A549 (cell line): ENCODE data around the gene ACBD6. TPM values are rescaled to one million over a fixed set of nuclear protein-coding genes. Genes with fewer than 3 reads are reported as not detected.

Experiments used
- ATAC-seq, 2 experiments: fragments of 200-7000 bp in 1 of 2; fragments of >200 bp in 1 of 2; cut with Nextera tagmentation in 1 of 2; cut with Tn5 transposase in 1 of 2; 3 replicates each; pipeline versions ENCODE4 v1.8.0 to v1.9.1; 2018 to 2020; ENCODE audit warnings: mild to moderate bottlenecking in 1 of 2, moderate library complexity in 1 of 2
- CTCF ChIA-PET: fragments of 300-600 bp; sonication (Branson Sonifier 250); formaldehyde crosslinking; extraction: SDS; loops from one replicate; lab custom pipeline; 2021; ENCODE audit warnings: antibody characterized with exemption, inconsistent platforms; lab: Yijun Ruan, JAX
- POLR2A ChIA-PET: fragments of 350-600 bp; formaldehyde crosslinking; extraction: SDS; loops from one replicate; lab custom pipeline; 2021; ENCODE audit warnings: antibody characterized with exemption, inconsistent platforms; lab: Yijun Ruan, JAX
- DNase-seq, 2 experiments: peaks; one replicate each; pipeline versions ENCODE4 v3.0.0 to v3.0.0-alpha.2; 2011 to 2016; ENCODE audit warnings: low read depth in 1 of 2, low spot score in 1 of 2
- FAIRE-seq: peaks from 2 replicates; lab custom pipeline; 2011; peaks lifted over from hg19 to GRCh38; lab: Jason Lieb, UNC
- H3K27ac ChIP-seq, 2 experiments: fragments of >200 bp; sonication (Bioruptor Twin); formaldehyde crosslinking; 3 replicates each; pipeline ENCODE4 v1.5.1; 2016 to 2017
- H3K4me1 ChIP-seq: fragments of >200 bp; sonication (Bioruptor Twin); formaldehyde crosslinking; 3 replicates; pipeline ENCODE4 v1.6.1; 2016
- H3K4me2 ChIP-seq: fragments of >200 bp; sonication (Bioruptor Twin); formaldehyde crosslinking; 3 replicates; pipeline ENCODE4 v1.6.1; 2016
- H3K4me3 ChIP-seq: fragments of >200 bp; sonication (Bioruptor Twin); formaldehyde crosslinking; 3 replicates; pipeline ENCODE4 v1.5.1; 2016
- H3K9me3 ChIP-seq: fragments of >200 bp; sonication (Bioruptor Twin); formaldehyde crosslinking; 3 replicates; pipeline ENCODE4 v1.6.1; 2016
- CHD4 ChIP-seq: fragments of 200-600 bp; sonication (generic); IDR thresholded peaks from 2 replicates; pipeline ENCODE4 v1.6.1; 2016; ENCODE audit warnings: antibody characterized with exemption, mild to moderate bottlenecking, borderline replicate concordance
- ESRRA ChIP-seq: fragments of 150-350 bp; IDR thresholded peaks from 2 replicates; pipeline ENCODE4 v1.6.1; 2014; ENCODE audit warnings: mild to moderate bottlenecking, low read length, borderline replicate concordance
- HEYL ChIP-seq: fragments of 250-450 bp; sonication (Bioruptor Pico); IDR thresholded peaks from 2 replicates; pipeline ENCODE4 v1.8.0; 2021; ENCODE audit warnings: mild to moderate bottlenecking, moderate library complexity
- HOXB5 ChIP-seq: fragments of 250-450 bp; sonication (Bioruptor Pico); IDR thresholded peaks from 2 replicates; pipeline ENCODE4 v1.5.0; 2020; ENCODE audit warnings: mild to moderate bottlenecking, moderate library complexity
- MYC ChIP-seq: IDR thresholded peaks from 2 replicates; pipeline ENCODE4 v1.6.1; 2012; ENCODE audit warnings: mild to moderate bottlenecking, inconsistent platforms, low read length, improper control_type of control experiment, borderline replicate concordance
- RAD21 ChIP-seq, 2 experiments: fragments of >200 bp in 1 of 2; sonication (Bioruptor Twin) in 1 of 2; formaldehyde crosslinking in 1 of 2; IDR thresholded peaks in 1 of 2; conservative IDR thresholded peaks in 1 of 2; 2 replicates in 1 of 2; 3 replicates in 1 of 2; pipeline ENCODE4 v1.6.1; 2012 to 2018; ENCODE audit warnings: inconsistent platforms in 1 of 2
- RARB ChIP-seq: fragments of 250-450 bp; sonication (Bioruptor Pico); IDR thresholded peaks from 2 replicates; pipeline ENCODE4 v1.8.0; 2021; ENCODE audit warnings: mild to moderate bottlenecking, moderate library complexity
- RFX5 ChIP-seq: fragments of 450-650 bp; IDR thresholded peaks from 2 replicates; pipeline ENCODE4 v1.7.1; 2014; ENCODE audit warnings: antibody characterized with exemption, mild to moderate bottlenecking, moderate library complexity
- RNF2 ChIP-seq: fragments of 200-600 bp; sonication (generic); IDR thresholded peaks from 2 replicates; pipeline ENCODE4 v1.6.1; 2016; ENCODE audit warnings: low read depth, mild to moderate bottlenecking, antibody characterized with exemption, moderate library complexity, borderline replicate concordance
- SREBF2 ChIP-seq: fragments of 450-650 bp; IDR thresholded peaks from 2 replicates; pipeline ENCODE4 v1.6.1; 2014; ENCODE audit warnings: mild to moderate bottlenecking, moderate library complexity
- TFCP2L1 ChIP-seq: fragments of 250-450 bp; sonication (Bioruptor Pico); IDR thresholded peaks from 2 replicates; pipeline ENCODE4 v1.5.0; 2021; ENCODE audit warnings: mild to moderate bottlenecking
- TP53 ChIP-seq: fragments of 250-450 bp; sonication (Bioruptor Pico); IDR thresholded peaks from 2 replicates; pipeline ENCODE4 v1.5.0; 2021; ENCODE audit warnings: mild to moderate bottlenecking, moderate library complexity
- WGBS: methylation state at CpG from one replicate; pipeline ENCODE4 v1.1.6; 2017; ENCODE audit errors: missing lambda C conversion rate; 5-methylcytosine and 5-hydroxymethylcytosine counted together
- polyA plus RNA-seq, 4 experiments: library from polyadenylated mRNA; depleted of rRNA in 3 of 4; stranded (reverse); fragments of >200 nt; fragmentation: RNase III in 1 of 4; extraction: RNeasy Plus Mini Kit Qiagen cat#74134 plus additional on column Dnase treatment in 1 of 4; gene quantifications; 2 replicates in 3 of 4; 3 replicates in 1 of 4; pipeline ENCODE4 v1.2.3, GENCODE V29; 2011 to 2017
- TF ChIP-seq, protein P1 (sequence below): fragments of 200-600 bp; sonication (generic); IDR thresholded peaks from 2 replicates; pipeline ENCODE4 v1.6.1; 2016; ENCODE audit warnings: antibody characterized with exemption, mild to moderate bottlenecking, moderate library complexity
- TF ChIP-seq, protein P2 (sequence below): IDR thresholded peaks from 2 replicates; pipeline ENCODE4 v1.6.1; 2012
- TF ChIP-seq, protein P3 (sequence below): fragments of >200 bp; sonication (Bioruptor Twin); formaldehyde crosslinking; IDR thresholded peaks from 3 replicates; pipeline ENCODE4 v1.5.1; 2016
- TF ChIP-seq, protein P4 (sequence below): fragments of >200 bp; sonication (Bioruptor Twin); formaldehyde crosslinking; IDR thresholded peaks from 3 replicates; pipeline ENCODE4 v1.6.1; 2016
- TF ChIP-seq, protein P5 (sequence below): fragments of 150-350 bp; IDR thresholded peaks from 2 replicates; pipeline ENCODE4 v1.6.1; 2014; ENCODE audit warnings: low read depth, mild to moderate bottlenecking, low read length
- TF ChIP-seq, protein P6 (sequence below): IDR thresholded peaks from 2 replicates; pipeline ENCODE4 v1.6.1; 2012

The ACBD6 gene
- polyA plus RNA-seq, 2 of the 4 experiments (the other 2 are of a cell fraction) = 61.4 to 91.3 TPM

DNA sequence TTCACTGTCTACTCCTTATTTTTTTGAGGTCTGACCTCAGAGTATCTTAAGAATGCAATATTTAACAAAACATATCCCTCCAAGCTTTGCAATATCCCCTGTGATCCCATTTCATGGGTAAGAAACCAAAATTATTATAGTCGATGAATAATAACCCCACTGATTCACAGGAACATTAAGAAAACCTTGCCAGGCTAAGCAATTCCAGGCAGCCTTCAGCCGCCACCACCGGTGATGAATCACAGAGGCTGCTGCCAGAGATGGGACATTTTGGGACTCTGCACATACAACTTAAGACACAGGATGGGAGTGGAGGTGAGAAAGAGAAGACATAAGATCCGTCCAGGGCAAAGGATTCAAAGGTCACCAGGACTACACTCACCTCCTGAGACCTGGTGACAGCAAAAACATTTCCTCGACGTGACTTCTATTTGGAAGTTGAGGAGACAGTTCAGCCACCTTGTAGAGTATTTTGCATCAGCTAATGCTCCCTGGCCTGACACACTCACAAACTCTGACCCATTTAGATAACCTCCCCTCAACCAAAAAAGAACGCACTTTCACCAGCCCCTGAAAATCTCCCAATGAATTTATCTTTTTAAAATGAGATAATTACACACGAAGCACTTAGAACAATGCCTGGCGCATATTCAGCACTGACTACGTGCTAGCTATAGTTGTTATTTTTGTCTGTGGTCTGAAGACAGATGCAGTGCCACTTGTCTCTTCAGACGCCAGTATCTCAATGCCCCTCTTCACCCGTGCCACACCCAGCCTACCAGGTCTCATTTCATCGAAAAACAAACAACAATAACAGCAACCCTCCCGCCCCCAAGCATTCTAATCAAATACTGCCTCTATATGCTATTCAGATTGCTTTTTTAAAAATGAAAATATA is 38.6 kb upstream of the ACBD6 start:
- ChIA-PET POLR2A (no interaction called here), CTCF (interaction anchor here (0.6 to 1.2 kb wide), 3 partner anchors 28 to 322 kb away, joined by 3 read pairs; no protein-coding TSS in a partner anchor)
- WGBS = 80% methylated on average over 14 of the region's 14 CpGs
- peak overlapping the region in 1 of 2 experiments; percentile 47; a peak in 1 of 6 replicates for H3K27ac ChIP-seq
- H3K4me3 ChIP-seq = no peak overlapping the region
- TF ChIP-seq, protein P1, sequence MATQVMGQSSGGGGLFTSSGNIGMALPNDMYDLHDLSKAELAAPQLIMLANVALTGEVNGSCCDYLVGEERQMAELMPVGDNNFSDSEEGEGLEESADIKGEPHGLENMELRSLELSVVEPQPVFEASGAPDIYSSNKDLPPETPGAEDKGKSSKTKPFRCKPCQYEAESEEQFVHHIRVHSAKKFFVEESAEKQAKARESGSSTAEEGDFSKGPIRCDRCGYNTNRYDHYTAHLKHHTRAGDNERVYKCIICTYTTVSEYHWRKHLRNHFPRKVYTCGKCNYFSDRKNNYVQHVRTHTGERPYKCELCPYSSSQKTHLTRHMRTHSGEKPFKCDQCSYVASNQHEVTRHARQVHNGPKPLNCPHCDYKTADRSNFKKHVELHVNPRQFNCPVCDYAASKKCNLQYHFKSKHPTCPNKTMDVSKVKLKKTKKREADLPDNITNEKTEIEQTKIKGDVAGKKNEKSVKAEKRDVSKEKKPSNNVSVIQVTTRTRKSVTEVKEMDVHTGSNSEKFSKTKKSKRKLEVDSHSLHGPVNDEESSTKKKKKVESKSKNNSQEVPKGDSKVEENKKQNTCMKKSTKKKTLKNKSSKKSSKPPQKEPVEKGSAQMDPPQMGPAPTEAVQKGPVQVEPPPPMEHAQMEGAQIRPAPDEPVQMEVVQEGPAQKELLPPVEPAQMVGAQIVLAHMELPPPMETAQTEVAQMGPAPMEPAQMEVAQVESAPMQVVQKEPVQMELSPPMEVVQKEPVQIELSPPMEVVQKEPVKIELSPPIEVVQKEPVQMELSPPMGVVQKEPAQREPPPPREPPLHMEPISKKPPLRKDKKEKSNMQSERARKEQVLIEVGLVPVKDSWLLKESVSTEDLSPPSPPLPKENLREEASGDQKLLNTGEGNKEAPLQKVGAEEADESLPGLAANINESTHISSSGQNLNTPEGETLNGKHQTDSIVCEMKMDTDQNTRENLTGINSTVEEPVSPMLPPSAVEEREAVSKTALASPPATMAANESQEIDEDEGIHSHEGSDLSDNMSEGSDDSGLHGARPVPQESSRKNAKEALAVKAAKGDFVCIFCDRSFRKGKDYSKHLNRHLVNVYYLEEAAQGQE = no peak
- TF ChIP-seq HEYL (no peak), MYC (no peak), TFCP2L1 (CRISPR knock-in tag) (no peak), RNF2 (no peak), HOXB5 (no peak), ESRRA (no peak), SREBF2 (no peak), RFX5 (no peak), CHD4 (no peak), RARB (CRISPR knock-in tag) (no peak), TP53 (CRISPR knock-in tag) (no peak), RAD21 (conservative IDR thresholded peaks at IDR 0.05 in 1 of 2, IDR thresholded peaks at IDR 0.05 in 1 of 2) (no peak)
- TF ChIP-seq, protein P2, sequence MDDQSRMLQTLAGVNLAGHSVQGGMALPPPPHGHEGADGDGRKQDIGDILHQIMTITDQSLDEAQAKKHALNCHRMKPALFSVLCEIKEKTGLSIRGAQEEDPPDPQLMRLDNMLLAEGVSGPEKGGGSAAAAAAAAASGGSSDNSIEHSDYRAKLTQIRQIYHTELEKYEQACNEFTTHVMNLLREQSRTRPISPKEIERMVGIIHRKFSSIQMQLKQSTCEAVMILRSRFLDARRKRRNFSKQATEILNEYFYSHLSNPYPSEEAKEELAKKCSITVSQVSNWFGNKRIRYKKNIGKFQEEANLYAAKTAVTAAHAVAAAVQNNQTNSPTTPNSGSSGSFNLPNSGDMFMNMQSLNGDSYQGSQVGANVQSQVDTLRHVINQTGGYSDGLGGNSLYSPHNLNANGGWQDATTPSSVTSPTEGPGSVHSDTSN = no peak
- TF ChIP-seq, protein P3, sequence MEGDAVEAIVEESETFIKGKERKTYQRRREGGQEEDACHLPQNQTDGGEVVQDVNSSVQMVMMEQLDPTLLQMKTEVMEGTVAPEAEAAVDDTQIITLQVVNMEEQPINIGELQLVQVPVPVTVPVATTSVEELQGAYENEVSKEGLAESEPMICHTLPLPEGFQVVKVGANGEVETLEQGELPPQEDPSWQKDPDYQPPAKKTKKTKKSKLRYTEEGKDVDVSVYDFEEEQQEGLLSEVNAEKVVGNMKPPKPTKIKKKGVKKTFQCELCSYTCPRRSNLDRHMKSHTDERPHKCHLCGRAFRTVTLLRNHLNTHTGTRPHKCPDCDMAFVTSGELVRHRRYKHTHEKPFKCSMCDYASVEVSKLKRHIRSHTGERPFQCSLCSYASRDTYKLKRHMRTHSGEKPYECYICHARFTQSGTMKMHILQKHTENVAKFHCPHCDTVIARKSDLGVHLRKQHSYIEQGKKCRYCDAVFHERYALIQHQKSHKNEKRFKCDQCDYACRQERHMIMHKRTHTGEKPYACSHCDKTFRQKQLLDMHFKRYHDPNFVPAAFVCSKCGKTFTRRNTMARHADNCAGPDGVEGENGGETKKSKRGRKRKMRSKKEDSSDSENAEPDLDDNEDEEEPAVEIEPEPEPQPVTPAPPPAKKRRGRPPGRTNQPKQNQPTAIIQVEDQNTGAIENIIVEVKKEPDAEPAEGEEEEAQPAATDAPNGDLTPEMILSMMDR = no peak
- TF ChIP-seq, protein P4, sequence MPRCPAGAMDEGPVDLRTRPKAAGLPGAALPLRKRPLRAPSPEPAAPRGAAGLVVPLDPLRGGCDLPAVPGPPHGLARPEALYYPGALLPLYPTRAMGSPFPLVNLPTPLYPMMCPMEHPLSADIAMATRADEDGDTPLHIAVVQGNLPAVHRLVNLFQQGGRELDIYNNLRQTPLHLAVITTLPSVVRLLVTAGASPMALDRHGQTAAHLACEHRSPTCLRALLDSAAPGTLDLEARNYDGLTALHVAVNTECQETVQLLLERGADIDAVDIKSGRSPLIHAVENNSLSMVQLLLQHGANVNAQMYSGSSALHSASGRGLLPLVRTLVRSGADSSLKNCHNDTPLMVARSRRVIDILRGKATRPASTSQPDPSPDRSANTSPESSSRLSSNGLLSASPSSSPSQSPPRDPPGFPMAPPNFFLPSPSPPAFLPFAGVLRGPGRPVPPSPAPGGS = no peak
- TF ChIP-seq, protein P5, sequence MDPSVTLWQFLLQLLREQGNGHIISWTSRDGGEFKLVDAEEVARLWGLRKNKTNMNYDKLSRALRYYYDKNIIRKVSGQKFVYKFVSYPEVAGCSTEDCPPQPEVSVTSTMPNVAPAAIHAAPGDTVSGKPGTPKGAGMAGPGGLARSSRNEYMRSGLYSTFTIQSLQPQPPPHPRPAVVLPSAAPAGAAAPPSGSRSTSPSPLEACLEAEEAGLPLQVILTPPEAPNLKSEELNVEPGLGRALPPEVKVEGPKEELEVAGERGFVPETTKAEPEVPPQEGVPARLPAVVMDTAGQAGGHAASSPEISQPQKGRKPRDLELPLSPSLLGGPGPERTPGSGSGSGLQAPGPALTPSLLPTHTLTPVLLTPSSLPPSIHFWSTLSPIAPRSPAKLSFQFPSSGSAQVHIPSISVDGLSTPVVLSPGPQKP = no peak
- TF ChIP-seq, protein P6, sequence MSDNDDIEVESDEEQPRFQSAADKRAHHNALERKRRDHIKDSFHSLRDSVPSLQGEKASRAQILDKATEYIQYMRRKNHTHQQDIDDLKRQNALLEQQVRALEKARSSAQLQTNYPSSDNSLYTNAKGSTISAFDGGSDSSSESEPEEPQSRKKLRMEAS = no peak
- FAIRE-seq (no peak), DNase-seq (no peak), ATAC-seq (no peak)
- peaks cover 8% of the 10 kb centered on the region; the same call in 2 of the 3 replicates for H3K4me1 ChIP-seq
- no peak overlapping the region for H3K4me2 ChIP-seq
- H3K9me3 ChIP-seq = no peaks in the 10 kb centered on the region
